Measurements from ENCODE around the gene MFF.

DNA sequence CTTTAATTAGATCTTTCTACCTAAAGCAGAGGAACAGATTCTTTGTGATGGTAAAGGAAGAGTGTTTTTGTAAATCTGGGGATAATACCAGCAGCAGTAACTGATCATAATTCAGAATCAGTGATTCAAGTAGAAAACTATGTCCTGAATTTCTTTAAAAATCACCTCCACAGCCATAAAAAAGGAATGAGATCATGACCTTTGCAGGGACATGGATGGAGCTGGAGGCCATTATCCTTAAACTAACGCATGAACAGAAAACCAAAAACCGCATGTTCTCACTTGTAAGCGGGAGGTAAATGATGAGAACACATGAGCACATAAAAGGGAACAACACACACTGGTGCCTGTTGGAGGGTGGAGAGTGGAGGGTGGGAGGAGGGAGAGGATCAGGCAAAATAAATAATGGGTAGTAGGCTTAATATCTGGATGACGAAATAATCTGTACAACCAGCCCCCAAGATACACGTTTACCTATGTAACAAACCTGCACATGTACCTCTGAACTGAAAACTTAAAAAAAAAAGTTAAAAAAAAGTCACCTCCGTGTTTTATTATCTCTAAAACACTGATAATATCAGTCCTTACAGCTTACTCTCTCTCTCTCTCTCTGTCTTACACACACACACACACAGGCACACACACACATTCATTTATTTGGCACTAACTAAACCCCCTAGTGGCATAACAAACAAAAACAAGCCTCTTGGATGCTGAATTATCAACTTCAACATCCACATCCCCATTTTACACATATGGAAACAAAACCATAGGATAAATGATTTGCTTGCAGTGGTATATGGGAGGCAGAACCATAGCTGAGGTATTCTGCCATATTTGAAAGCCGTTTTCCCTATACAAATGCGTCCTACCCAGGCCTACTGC lies 52.7 kb downstream of the MFF start:
- TF ChIP-seq POLR2AphosphoS5 (IDR thresholded peaks at IDR 0.05; ENCODE audit: borderline replicate concordance, low read depth, low read length) (no peak), EZH2 (IDR thresholded peaks at IDR 0.05) (no peak)

Measured in SK-N-MC (cell line).